ENCODE measurements around the gene FCN3.

DNA sequence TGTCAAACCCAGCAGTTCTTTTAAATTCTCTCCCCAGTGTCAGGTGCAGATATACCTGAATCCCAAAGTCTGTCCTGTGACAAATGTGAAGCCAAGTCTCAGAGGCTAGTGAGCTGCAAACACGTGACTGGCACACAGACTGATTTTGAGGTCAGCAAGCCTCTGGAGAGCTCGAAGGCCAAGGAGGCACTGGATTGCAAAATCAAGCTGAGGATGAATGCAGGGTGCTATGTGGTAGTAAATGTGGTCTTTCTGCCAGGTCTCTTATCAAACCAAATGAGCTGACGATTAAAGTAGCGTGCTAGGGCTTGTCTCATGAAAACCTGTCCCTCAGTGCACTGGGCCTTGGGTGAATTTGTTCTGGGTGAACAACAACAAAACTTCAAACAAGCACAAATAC lies 38.4 kb upstream of the FCN3 start:
- TF ChIP-seq POLR2AphosphoS5 (IDR thresholded peaks at IDR 0.05; ENCODE audit: low read depth, low read length) (no peak), POLR2A (IDR thresholded peaks at IDR 0.05; ENCODE audit: low read depth, low read length) (no peak), TAF1 (IDR thresholded peaks at IDR 0.05; ENCODE audit: low read depth, low read length) (no peak), SPI1 (IDR thresholded peaks at IDR 0.05; ENCODE audit: low read depth, low read length) (no peak), POU2F2 (IDR thresholded peaks at IDR 0.05; ENCODE audit: low read depth, low read length) (no peak)
